K562 (cell line): ENCODE results near the gene TFAM. TPM values are rescaled to one million over a fixed set of nuclear protein-coding genes. Genes with fewer than 3 reads are reported as not detected.

Experiments used
- ATAC-seq: fragments of 200-7000 bp; cut with Tn5 transposase; 3 replicates; pipeline ENCODE4 v1.9.1; 2020; ENCODE audit warnings: moderate library complexity
- BruUV-seq: library from RNA; stranded (reverse); fragments of 400-500 nt; replicated peaks from 2 replicates; lab custom pipeline; 2021; lab: Mats Ljungman, UMichigan
- CTCF ChIA-PET: fragments of 300-600 bp; formaldehyde crosslinking; extraction: SDS; loops from one replicate; lab custom pipeline; 2021; ENCODE audit warnings: low intra/inter-chr PET ratio; lab: Yijun Ruan, JAX
- POLR2A ChIA-PET: fragments of 300-600, 350-650 bp; sonication (Branson Sonifier 250); formaldehyde crosslinking; extraction: SDS; loops from one replicate; lab custom pipeline; 2021; ENCODE audit warnings: antibody characterized with exemption, inconsistent platforms; lab: Yijun Ruan, JAX
- DNase-seq, 4 experiments: peaks; one replicate each; pipeline versions ENCODE4 v3.0.0 to v3.0.0-alpha.2; 2011 to 2018; ENCODE audit warnings: low spot score in 3 of 4, mixed read lengths in 3 of 4; ENCODE audit errors: extremely low read depth in 1 of 4
- FAIRE-seq: peaks from 2 replicates; lab custom pipeline; 2011; peaks lifted over from hg19 to GRCh38; lab: Jason Lieb, UNC
- H2AFZ ChIP-seq: 2 replicates; pipeline ENCODE4 v1.6.0; 2011; ENCODE audit warnings: low read depth, low read length, control low read depth, inconsistent platforms
- H3K27ac ChIP-seq: fragments of 200-600 bp; 3 replicates; pipeline ENCODE4 v1.8.0; 2011; ENCODE audit warnings: low read depth, mild to moderate bottlenecking, control low read depth, inconsistent platforms, low read length, moderate library complexity, mixed read lengths; ENCODE audit errors: extremely low read depth
- H3K27me3 ChIP-seq, 2 experiments: fragments of 300-600 bp in 1 of 2; 2 replicates in 1 of 2; 3 replicates in 1 of 2; pipeline versions ENCODE4 v1.6.0 to v1.8.0; 2011; ENCODE audit warnings: inconsistent platforms in 2 of 2, low read length in 2 of 2, mild to moderate bottlenecking in 1 of 2, mixed read lengths in 1 of 2, moderate library complexity in 1 of 2; ENCODE audit not compliant: control insufficient read depth in 2 of 2, insufficient read depth in 2 of 2
- H3K36me3 ChIP-seq: fragments of 300-600 bp; 3 replicates; pipeline ENCODE4 v1.8.0; 2011; ENCODE audit warnings: mild to moderate bottlenecking, low read length, inconsistent platforms; ENCODE audit not compliant: control insufficient read depth, insufficient read depth
- H3K4me1 ChIP-seq, 2 experiments: fragments of 200-600 bp in 1 of 2; replicated peaks in 1 of 2; 2 replicates in 1 of 2; 3 replicates in 1 of 2; pipeline versions ENCODE4 v1.5.1 to v1.8.0; 2011; ENCODE audit warnings: inconsistent platforms in 2 of 2, low read length in 2 of 2, mild to moderate bottlenecking in 1 of 2, mixed read lengths in 1 of 2, moderate library complexity in 1 of 2; ENCODE audit not compliant: control insufficient read depth in 2 of 2, insufficient read depth in 2 of 2
- H3K4me2 ChIP-seq: 2 replicates; pipeline ENCODE4 v1.6.1; 2011; ENCODE audit warnings: low read length, control low read depth, inconsistent platforms, mixed read lengths; ENCODE audit not compliant: insufficient read depth
- H3K4me3 ChIP-seq: fragments of 200-600 bp; sonication (generic), shearing (Covaris generic); 2 replicates; pipeline ENCODE4 v1.5.1; 2016; ENCODE audit warnings: control low read depth, inconsistent platforms
- H3K79me2 ChIP-seq: fragments of 200-600 bp; 3 replicates; pipeline ENCODE4 v1.8.0; 2011; ENCODE audit warnings: low read length, inconsistent platforms; ENCODE audit not compliant: control insufficient read depth, insufficient read depth
- H3K9ac ChIP-seq, 2 experiments: 2 replicates each; pipeline versions ENCODE4 v1.6.0 to v1.6.1; 2011; ENCODE audit warnings: low read depth in 2 of 2, low read length in 2 of 2, control low read depth in 1 of 2, inconsistent platforms in 1 of 2, mild to moderate bottlenecking in 1 of 2, mixed read lengths in 1 of 2; ENCODE audit not compliant: insufficient read depth in 1 of 2
- H3K9me1 ChIP-seq: one replicate; pipeline ENCODE4 v1.6.0; 2011; ENCODE audit warnings: inconsistent platforms, mild to moderate bottlenecking, low read length, moderate library complexity; ENCODE audit not compliant: control insufficient read depth, insufficient read depth
- H3K9me3 ChIP-seq: replicated peaks from 2 replicates; pipeline ENCODE4 v1.5.1; 2011; ENCODE audit warnings: low read depth, low read length, inconsistent platforms; ENCODE audit not compliant: control insufficient read depth, insufficient read depth
- H4K20me1 ChIP-seq: replicated peaks from 2 replicates; pipeline ENCODE4 v1.6.1; 2011; ENCODE audit warnings: low read length, inconsistent platforms, mixed read lengths; ENCODE audit not compliant: control insufficient read depth, insufficient read depth
- BMI1 ChIP-seq: fragments of 150-350 bp; IDR thresholded peaks from 2 replicates; pipeline ENCODE4 v1.6.1; 2014; ENCODE audit warnings: low read length
- C11orf30 ChIP-seq: fragments of 450-650 bp; IDR thresholded peaks from 2 replicates; pipeline ENCODE4 v1.6.1; 2016; ENCODE audit warnings: low read depth, mild to moderate bottlenecking
- CBX2 ChIP-seq: fragments of 200-600 bp; sonication (generic); IDR thresholded peaks from one replicate; pipeline ENCODE4 v1.6.1; 2012; ENCODE audit warnings: mild to moderate bottlenecking, low read length, inconsistent platforms; ENCODE audit not compliant: insufficient read depth, poor library complexity, severe bottlenecking
- CREB1 ChIP-seq, 2 experiments: sonication (generic) in 1 of 2; formaldehyde crosslinking in 1 of 2; IDR thresholded peaks; 2 replicates each; pipeline versions ENCODE4 v1.6.1 to v1.8.0; 2012 to 2022; ENCODE audit warnings: inconsistent platforms in 1 of 2, mild to moderate bottlenecking in 1 of 2, missing genetic modification reagents in 1 of 2, moderate library complexity in 1 of 2
- CREM ChIP-seq: IDR thresholded peaks from 2 replicates; pipeline ENCODE4 v1.6.1; 2014; ENCODE audit warnings: antibody characterized with exemption, low read depth
- DDX20 ChIP-seq: fragments of 450-650 bp; IDR thresholded peaks from 2 replicates; pipeline ENCODE4 v1.6.1; 2016; ENCODE audit warnings: missing genetic modification characterization, low read depth, mild to moderate bottlenecking, missing compliant biosample characterization, moderate library complexity
- FOXK2 ChIP-seq, 2 experiments: fragments of 450-650 bp; IDR thresholded peaks in 1 of 2; conservative IDR thresholded peaks in 1 of 2; 2 replicates each; pipeline ENCODE4 v1.6.1; 2016; ENCODE audit warnings: low read depth in 2 of 2, mild to moderate bottlenecking in 1 of 2
- NCOA4 ChIP-seq: fragments of 450-650 bp; IDR thresholded peaks from 2 replicates; pipeline ENCODE4 v1.6.1; 2018; ENCODE audit warnings: mild to moderate bottlenecking; ENCODE audit not compliant: partially characterized antibody
- NFE2 ChIP-seq: IDR thresholded peaks from 2 replicates; pipeline ENCODE4 v1.6.1; 2014; ENCODE audit warnings: antibody characterized with exemption, low read depth
- NONO ChIP-seq, 2 experiments: fragments of 200-400 bp in 1 of 2; fragments of 450-650 bp in 1 of 2; formaldehyde crosslinking in 1 of 2; IDR thresholded peaks; 2 replicates each; pipeline ENCODE4 v1.6.1; 2017; ENCODE audit warnings: low read depth in 2 of 2, mild to moderate bottlenecking in 2 of 2, moderate library complexity in 2 of 2, low read length in 1 of 2
- NR2C2 ChIP-seq, 2 experiments: fragments of 200-800 bp in 1 of 2; sonication (Bioruptor generic) in 1 of 2; sonication (generic) in 1 of 2; formaldehyde crosslinking in 1 of 2; IDR thresholded peaks; 2 replicates each; pipeline versions ENCODE4 v1.6.1 to v1.8.0; 2016 to 2022; ENCODE audit warnings: mild to moderate bottlenecking in 1 of 2, missing compliant biosample characterization in 1 of 2, missing genetic modification characterization in 1 of 2, missing genetic modification reagents in 1 of 2
- SIN3A ChIP-seq, 2 experiments: fragments of 150-350 bp in 1 of 2; IDR thresholded peaks; 2 replicates each; pipeline ENCODE4 v1.6.1; 2011 to 2016; ENCODE audit warnings: borderline replicate concordance in 2 of 2, low read depth in 2 of 2, low read length in 2 of 2, mild to moderate bottlenecking in 2 of 2, moderate library complexity in 2 of 2; ENCODE audit not compliant: control insufficient read depth in 1 of 2
- XRCC4 ChIP-seq: IDR thresholded peaks from one replicate; pipeline ENCODE4 v1.6.1; 2011; ENCODE audit not compliant: insufficient read depth, insufficient read length; ENCODE audit errors: extremely low read depth
- ZBED1 ChIP-seq: IDR thresholded peaks from 2 replicates; pipeline ENCODE4 v1.6.1; 2014
- ZNF436 ChIP-seq: fragments of 250-450, 450-650 bp; sonication (Bioruptor Pico); formaldehyde crosslinking; IDR thresholded peaks from 2 replicates; pipeline ENCODE4 v1.7.0; 2020; ENCODE audit warnings: mild to moderate bottlenecking
- ZNF655 ChIP-seq: fragments of 250-450 bp; sonication (Bioruptor Pico); IDR thresholded peaks from 2 replicates; pipeline ENCODE4 v1.5.0; 2021
- ZNF76 ChIP-seq: fragments of 250-450 bp; sonication (Bioruptor Pico); IDR thresholded peaks from 2 replicates; pipeline ENCODE4 v1.4.0; 2020; ENCODE audit warnings: mild to moderate bottlenecking, moderate library complexity, borderline replicate concordance
- ZNF764 ChIP-seq: fragments of 250-450 bp; sonication (Bioruptor Pico); IDR thresholded peaks from 2 replicates; pipeline ENCODE4 v1.4.0; 2020; ENCODE audit warnings: low read depth, mild to moderate bottlenecking, moderate library complexity
- ZSCAN32 ChIP-seq: fragments of 450-650 bp; formaldehyde crosslinking; IDR thresholded peaks from 2 replicates; pipeline ENCODE4 v1.4.0; 2020; ENCODE audit warnings: mild to moderate bottlenecking, moderate library complexity
- WGBS: fragments of 100-300 bp; shearing (Covaris generic); methylation state at CpG from one replicate; pipeline ENCODE4 v1.1.6; 2016; ENCODE audit warnings: low coverage, mixed read lengths; ENCODE audit not compliant: insufficient coverage; ENCODE audit errors: missing lambda C conversion rate; 5-methylcytosine and 5-hydroxymethylcytosine counted together
- in situ Hi-C: fragments of 300-500 bp; cut with MboI; formaldehyde crosslinking; loops from 4 replicates; pipeline ENCODE4 v1.15.0; 2018; ENCODE audit warnings: inconsistent platforms, mixed read lengths
- intact Hi-C: fragments of 100-400 bp; cut with micrococcal nuclease; formaldehyde crosslinking; loops from 2 replicates; pipeline ENCODE4 v1.14.2; 2022
- polyA plus RNA-seq, 8 experiments: library from polyadenylated mRNA; depleted of rRNA in 4 of 8; stranded (reverse) in 5 of 8; unstranded in 3 of 8; fragments of >200 nt; fragmentation: Nextera tagmentation in 2 of 8; fragmentation: Illumina TruSeq in 1 of 8; extraction: Ambion mirVana in 2 of 8; extraction: Trizol in 1 of 8; gene quantifications; 2 replicates each; pipeline versions ENCODE4 v1.2.1 to v1.2.3, GENCODE V29; 2011 to 2014; ENCODE audit warnings: inconsistent platforms in 1 of 8, missing spikeins in 1 of 8
- total RNA-seq, 7 experiments: library from RNA; depleted of rRNA in 6 of 7; stranded (reverse); fragments of >200 nt in 6 of 7; fragmentation: Illumina TruSeq in 2 of 7; extraction: Trizol in 2 of 7; gene quantifications; 2 replicates each; pipeline versions ENCODE4 v1.2.1 to v1.2.3, GENCODE V29; 2011 to 2021; ENCODE audit warnings: low replicate concordance in 1 of 7
- TF ChIP-seq, protein P1 (sequence below): fragments of 250-450 bp; sonication (Bioruptor Pico); IDR thresholded peaks from 2 replicates; pipeline ENCODE4 v1.8.0; 2022; ENCODE audit warnings: inconsistent platforms

The TFAM gene
- total and polyA plus RNA-seq, 9 of the 15 experiments (the other 6 are each of a cell fraction or from before 2014, with no cell fraction given) = 74.3 to 227 (median 155) TPM

DNA sequence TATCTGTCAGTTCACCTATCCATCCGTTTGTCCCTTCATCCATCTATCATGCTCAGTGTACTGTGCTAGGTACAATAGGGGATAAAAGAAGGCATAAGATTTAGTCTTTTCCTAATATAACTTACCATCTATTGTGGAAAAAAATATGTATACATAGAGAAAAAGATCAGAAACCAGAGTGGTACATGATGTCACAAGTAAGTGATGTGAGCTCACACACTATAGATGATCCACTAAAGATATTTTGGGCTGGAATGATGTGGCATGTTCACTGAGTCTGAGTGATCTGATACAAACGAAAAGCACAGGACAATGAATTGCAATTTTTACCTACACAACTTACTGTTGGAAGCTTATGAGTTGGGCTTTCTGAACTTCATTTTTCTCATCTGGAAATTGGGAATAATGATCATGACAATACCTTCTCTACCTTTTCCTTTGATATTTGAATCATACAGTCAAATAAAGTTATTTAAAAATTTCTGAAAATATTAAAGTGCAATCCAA lies 2.7 kb upstream of the TFAM start:
- Histone ChIP-seq H3K4me2 (no peak overlapping the region), H3K9ac (no peak overlapping the region), H3K36me3 (peaks cover 12% of the 10 kb centered on the region; the same call in 2 of the 3 replicates), H4K20me1 (no peaks in the 10 kb centered on the region; the same call in 1 of the 2 replicates), H2AFZ (no peak overlapping the region), H3K27me3 (no peaks in the 10 kb centered on the region), H3K27ac (no peak overlapping the region), H3K9me3 (no peaks in the 10 kb centered on the region), H3K4me1 (peaks cover 11 to 18% of the 10 kb centered on the region in 2 experiments), H3K4me3 (no peak overlapping the region), H3K79me2 (peaks cover 31% of the 10 kb centered on the region), H3K9me1 (no peaks in the 10 kb centered on the region)
- DNase-seq (peak in 1 of 4 experiments; percentile 16), FAIRE-seq (no peak), ATAC-seq (no peak)
- intact Hi-C loops = no loop called here
- no TSS peak for BruUV-seq
- POLR2A ChIA-PET = interaction anchor here (0.9 to 1.1 kb wide), 2 partner anchors 14 to 193 kb away, joined by 3 read pairs; no protein-coding TSS in a partner anchor
- WGBS = 4% methylated on average over 2 of the region's 2 CpGs
- CTCF ChIA-PET = no interaction called here
- in situ Hi-C loops = loop anchor here (10.0 kb wide), 1 partner anchor 198 kb away; no protein-coding TSS in a partner anchor
- TF ChIP-seq NR2C2 (CRISPR knock-in tag; IDR thresholded peaks at IDR 0.05) (no peak), NR2C2 (tag; IDR thresholded peaks at IDR 0.05) (no peak), C11orf30 (peak; percentile 58), ZNF76 (no peak), DDX20 (tag) (no peak), CBX2 (no peak), XRCC4 (no peak), NFE2 (peak; percentile 56), ZNF655 (no peak), CREB1 (IDR thresholded peaks at IDR 0.05) (peak; percentile 65; the same call in 1 of the 2 replicates), CREB1 (CRISPR knock-in tag; IDR thresholded peaks at IDR 0.05) (no peak), SIN3A (IDR thresholded peaks at IDR 0.05; ENCODE audit: borderline replicate concordance in 2 of 2, control insufficient read depth in 1 of 2, low read depth in 2 of 2, low read length in 2 of 2) (no peak), ZNF436 (CRISPR knock-in tag) (no peak), NONO (IDR thresholded peaks at IDR 0.05; ENCODE audit: low read depth in 2 of 2, low read length in 1 of 2) (no peak), NCOA4 (no peak), FOXK2 (conservative IDR thresholded peaks at IDR 0.05 in 1 of 2, IDR thresholded peaks at IDR 0.05 in 1 of 2; ENCODE audit: low read depth in 2 of 2) (no peak), ZNF764 (CRISPR knock-in tag) (no peak), ZBED1 (no peak), ZSCAN32 (CRISPR knock-in tag) (no peak), BMI1 (no peak), CREM (peak; percentile 61)
- TF ChIP-seq, protein P1, sequence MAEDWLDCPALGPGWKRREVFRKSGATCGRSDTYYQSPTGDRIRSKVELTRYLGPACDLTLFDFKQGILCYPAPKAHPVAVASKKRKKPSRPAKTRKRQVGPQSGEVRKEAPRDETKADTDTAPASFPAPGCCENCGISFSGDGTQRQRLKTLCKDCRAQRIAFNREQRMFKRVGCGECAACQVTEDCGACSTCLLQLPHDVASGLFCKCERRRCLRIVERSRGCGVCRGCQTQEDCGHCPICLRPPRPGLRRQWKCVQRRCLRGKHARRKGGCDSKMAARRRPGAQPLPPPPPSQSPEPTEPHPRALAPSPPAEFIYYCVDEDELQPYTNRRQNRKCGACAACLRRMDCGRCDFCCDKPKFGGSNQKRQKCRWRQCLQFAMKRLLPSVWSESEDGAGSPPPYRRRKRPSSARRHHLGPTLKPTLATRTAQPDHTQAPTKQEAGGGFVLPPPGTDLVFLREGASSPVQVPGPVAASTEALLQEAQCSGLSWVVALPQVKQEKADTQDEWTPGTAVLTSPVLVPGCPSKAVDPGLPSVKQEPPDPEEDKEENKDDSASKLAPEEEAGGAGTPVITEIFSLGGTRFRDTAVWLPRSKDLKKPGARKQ = no peak
